ENCODE measurements around the gene NOXO1.

- TF ChIP-seq CTCF (IDR thresholded peaks at IDR 0.05; ENCODE audit: poor library complexity) = no peak
- no peak for TF ChIP-seq EZH2phosphoT487 (IDR thresholded peaks at IDR 0.05; ENCODE audit: low read depth, severe bottlenecking, unreplicated experiment)
- TF ChIP-seq EZH2 (IDR thresholded peaks at IDR 0.05; ENCODE audit: borderline replicate concordance) = no peak
Measured at GRCh38 chr16:1987198-1987597, 5.9 kb upstream of the NOXO1 start.
